Endothelial cell (in vitro differentiated cells): Measurements from ENCODE around the gene PPP1R18. TPM values are rescaled to one million over a fixed set of nuclear protein-coding genes. Genes with fewer than 3 reads are reported as not detected.

Experiments
- DNase-seq: peaks from one replicate; pipeline ENCODE4 v3.0.0; 2021; ENCODE audit warnings: low spot score
- H3K27ac Mint-ChIP-seq: one replicate; pipeline ENCODE4 v1.8.0; 2021; ENCODE audit warnings: mixed read lengths, inconsistent platforms; ENCODE audit not compliant: unreplicated experiment
- H3K27me3 Mint-ChIP-seq: one replicate; pipeline ENCODE4 v1.8.0; 2021; ENCODE audit warnings: mild to moderate bottlenecking, moderate library complexity, mixed read lengths, inconsistent platforms; ENCODE audit not compliant: unreplicated experiment
- H3K36me3 Mint-ChIP-seq: one replicate; pipeline ENCODE4 v1.8.0; 2021; ENCODE audit warnings: mild to moderate bottlenecking, low read depth, mixed read lengths, inconsistent platforms; ENCODE audit not compliant: unreplicated experiment
- H3K4me1 Mint-ChIP-seq: one replicate; pipeline ENCODE4 v1.8.0; 2021; ENCODE audit warnings: mild to moderate bottlenecking, mixed read lengths, inconsistent platforms; ENCODE audit not compliant: unreplicated experiment
- H3K4me3 Mint-ChIP-seq: one replicate; pipeline ENCODE4 v1.8.0; 2021; ENCODE audit warnings: mild to moderate bottlenecking, mixed read lengths, inconsistent platforms; ENCODE audit not compliant: unreplicated experiment
- H3K9me3 Mint-ChIP-seq: one replicate; pipeline ENCODE4 v1.8.0; 2021; ENCODE audit warnings: mixed read lengths, inconsistent platforms; ENCODE audit not compliant: unreplicated experiment
- CTCF ChIP-seq: fragments of 200-600 bp; sonication (generic); IDR thresholded peaks from one replicate; pipeline ENCODE4 v1.5.0; 2021; ENCODE audit warnings: antibody characterized with exemption; ENCODE audit not compliant: unreplicated experiment
- total RNA-seq: library from RNA; stranded (reverse); fragmentation: NEBNext Ultra II Directional; extraction: Animal tissue kit (Norgen Biotek cat#: 25700); gene quantifications from one replicate; pipeline ENCODE4 v1.2.1, GENCODE V29; 2021; ENCODE audit not compliant: unreplicated experiment

PPP1R18 gene
- total RNA-seq, 1 donor from 2014 or later, result 285 TPM

GRCh38 chr6:30685157-30686008, 1.1 kb downstream of the PPP1R18 start:
- no peaks in the 10 kb centered on the region for H3K9me3 Mint-ChIP-seq
- H3K27me3 Mint-ChIP-seq, result peaks cover 28% of the 10 kb centered on the region
- H3K4me1 Mint-ChIP-seq, result peaks cover 58% of the 10 kb centered on the region

GRCh38 chr6:30684386-30685156, 1.9 kb downstream of the PPP1R18 start:
- H3K27me3 Mint-ChIP-seq, result peaks cover 28% of the 10 kb centered on the region

More at GRCh38 chr6:30685157-30686008, 1.1 kb downstream of the PPP1R18 start:
- Mint-ChIP-seq H3K4me3 (peak overlapping the region; percentile 99), H3K36me3 (peaks cover 44% of the 10 kb centered on the region), H3K27ac (peak overlapping the region; percentile 94)
- DNase-seq, result peak; percentile 29
- no peak for TF ChIP-seq CTCF

GRCh38 chr6:30683980-30684338, 2.5 kb downstream of the PPP1R18 start:
- peaks cover 60% of the 10 kb centered on the region for H3K4me1 Mint-ChIP-seq
- H3K27ac Mint-ChIP-seq, result peak overlapping the region; percentile 99
- peaks cover 28% of the 10 kb centered on the region for H3K27me3 Mint-ChIP-seq
- no peaks in the 10 kb centered on the region for H3K9me3 Mint-ChIP-seq
- H3K4me3 Mint-ChIP-seq, result peak overlapping the region; percentile 100
- peaks cover 44% of the 10 kb centered on the region for H3K36me3 Mint-ChIP-seq
- no peak for DNase-seq
- TF ChIP-seq CTCF, result no peak

More at GRCh38 chr6:30684386-30685156, 1.9 kb downstream of the PPP1R18 start:
- H3K4me3 Mint-ChIP-seq, result peak overlapping the region; percentile 100
- TF ChIP-seq CTCF, result no peak
- peak overlapping the region; percentile 99 for H3K27ac Mint-ChIP-seq
- H3K4me1 Mint-ChIP-seq, result peaks cover 58% of the 10 kb centered on the region
- peaks cover 44% of the 10 kb centered on the region for H3K36me3 Mint-ChIP-seq
- DNase-seq, result peak; percentile 48
- no peaks in the 10 kb centered on the region for H3K9me3 Mint-ChIP-seq

- no peak for DNase-seq
- H3K4me3 Mint-ChIP-seq, result peak overlapping the region; percentile 100
- H3K36me3 Mint-ChIP-seq, result peaks cover 43% of the 10 kb centered on the region
- no peaks in the 10 kb centered on the region for H3K9me3 Mint-ChIP-seq
- H3K4me1 Mint-ChIP-seq, result peaks cover 61% of the 10 kb centered on the region
- H3K27ac Mint-ChIP-seq, result peak overlapping the region; percentile 99
- no peak for TF ChIP-seq CTCF
- peaks cover 29% of the 10 kb centered on the region for H3K27me3 Mint-ChIP-seq
Measured at GRCh38 chr6:30683183-30683979, 3.1 kb downstream of the PPP1R18 start.
